GM20431 (cell line): ENCODE results near the gene SRRM3.
"Not testable (repeated sequence)": the region's sequence is repeated elsewhere in the genome, so short reads cannot be mapped to it uniquely, and the experiment has no call there.

ENCODE experiments used
- in situ Hi-C: fragments of 300-500 bp; cut with MseI, MboI; formaldehyde crosslinking; loops from one replicate; pipeline ENCODE4 v1.15.0; 2020; ENCODE audit warnings: low sequenced_read_pairs; ENCODE audit not compliant: unreplicated experiment

Gene SRRM3

DNA sequence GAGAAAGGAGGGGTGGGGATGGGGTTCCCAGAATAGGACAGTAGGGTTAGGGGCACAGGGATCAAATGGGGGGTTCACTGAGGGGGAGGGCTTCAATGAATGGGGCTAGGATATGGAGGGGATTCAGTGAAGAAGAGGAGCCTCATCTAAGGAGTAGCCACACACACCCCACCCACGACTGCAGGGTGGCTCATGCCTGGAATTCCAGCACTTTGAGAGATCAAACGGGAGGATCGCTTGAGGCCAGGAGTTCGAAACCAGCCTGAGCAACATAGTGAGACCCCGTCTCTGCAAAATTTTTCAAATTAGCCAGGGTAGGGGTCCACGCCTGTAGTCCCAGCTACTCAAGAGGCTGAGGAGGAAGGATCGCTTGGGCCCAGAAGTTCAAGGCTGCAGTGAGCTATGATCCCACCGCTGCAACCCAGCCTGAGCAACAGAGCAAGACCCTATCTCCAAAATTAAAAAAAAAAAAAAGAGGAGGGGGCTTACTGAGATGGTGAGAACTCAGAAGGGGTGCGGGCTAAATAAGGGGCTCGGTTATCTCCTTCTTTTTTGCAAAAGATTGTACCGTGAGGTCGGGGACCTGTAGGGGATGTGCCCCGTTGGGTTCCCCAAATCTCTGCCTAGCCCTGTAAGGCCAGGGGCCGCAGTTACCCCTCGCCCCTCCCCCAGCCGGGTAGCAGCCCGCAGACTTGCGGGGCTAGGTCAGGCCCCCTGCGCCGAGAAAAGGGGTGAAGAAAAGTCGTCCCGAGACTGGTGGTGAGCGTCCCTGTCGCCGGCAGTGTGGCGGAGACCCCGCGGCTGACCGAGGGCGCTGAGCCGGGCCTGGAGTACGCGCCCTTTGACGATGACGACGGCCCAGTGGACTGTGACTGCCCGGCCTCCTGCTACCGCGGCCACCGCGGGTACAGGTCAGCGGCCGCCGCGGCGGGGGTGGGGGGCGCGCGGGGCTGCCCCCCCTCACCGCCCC is 57.7 kb downstream of the SRRM3 start:
- in situ Hi-C loops = no loop called here

DNA sequence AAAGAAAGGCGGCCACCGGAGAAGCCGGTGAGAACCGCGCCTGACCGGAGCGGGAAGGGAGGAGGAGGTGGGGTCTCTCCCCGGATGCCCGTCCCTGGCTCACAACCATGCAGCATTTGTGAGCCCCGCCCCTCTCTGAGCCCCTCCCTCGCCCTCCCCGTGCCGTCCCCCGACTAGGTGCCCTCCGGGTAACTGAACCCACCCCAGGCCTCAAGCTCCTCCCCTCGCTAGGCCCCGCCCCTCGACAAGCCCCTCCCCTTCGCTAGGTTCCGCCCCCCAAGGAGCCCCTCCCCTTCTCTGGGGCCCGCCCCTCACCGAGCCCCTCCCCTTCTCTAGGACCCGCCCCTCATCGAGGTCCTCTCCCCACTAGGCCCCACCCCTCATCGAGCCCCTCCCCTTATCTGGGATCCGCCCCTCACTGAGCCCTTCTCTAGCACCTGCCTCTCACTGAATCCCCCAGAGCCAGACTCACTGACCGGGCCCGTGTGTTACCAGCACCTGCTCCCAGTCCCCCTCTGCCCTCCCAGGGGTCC is 58.5 kb downstream of the SRRM3 start:
- in situ Hi-C loops = no loop called here

GRCh38 chr7:76261329-76261728 is 59.6 kb downstream of the SRRM3 start:
- in situ Hi-C loops = no loop called here

DNA sequence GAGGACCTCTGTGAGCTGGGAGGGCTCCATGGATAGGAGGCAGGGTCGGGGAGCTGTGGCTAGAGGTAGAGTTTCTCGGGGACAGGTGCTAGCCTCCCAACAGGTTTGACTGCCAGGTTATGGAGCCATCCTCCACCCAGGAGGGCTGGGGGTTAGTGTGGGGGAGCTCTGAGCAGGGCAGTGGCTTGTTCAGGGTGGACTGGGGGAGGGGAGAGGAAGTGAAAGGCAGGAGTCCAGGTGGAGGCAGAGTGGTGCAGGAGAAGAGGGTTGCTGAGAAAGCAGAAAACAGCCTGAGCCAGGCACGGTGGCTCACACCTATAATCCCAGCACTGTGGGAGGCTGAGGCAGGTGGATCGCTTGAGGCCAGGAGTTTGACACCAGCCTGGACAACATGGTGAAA is 60.2 kb downstream of the SRRM3 start:
- in situ Hi-C loops = no loop called here

GRCh38 chr7:76262683-76263402 is 61.1 kb downstream of the SRRM3 start:
- in situ Hi-C loops = no loop called here

DNA sequence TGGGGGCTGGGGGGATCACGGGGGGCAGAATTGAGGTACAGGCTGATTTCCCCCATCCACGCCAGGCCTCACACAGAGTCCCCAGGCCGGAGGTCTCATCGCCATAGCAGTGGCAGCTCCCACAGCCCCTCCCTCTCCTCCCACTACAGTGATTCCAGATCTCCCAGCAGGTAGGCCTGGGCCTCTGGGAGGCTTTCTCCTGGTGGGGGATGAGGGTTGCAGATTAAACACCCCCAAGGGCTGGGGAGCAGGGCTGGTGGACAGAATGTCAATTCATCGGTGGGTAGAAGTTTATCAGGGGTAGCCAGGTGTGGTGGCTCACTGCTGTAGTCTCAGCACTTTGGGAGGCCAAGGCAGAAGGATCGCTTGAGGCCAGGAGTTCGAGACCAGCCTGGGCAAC is 63.6 kb downstream of the SRRM3 start:
- in situ Hi-C loops = no loop called here

- in situ Hi-C loops = no loop called here
These were observed 65.6 kb downstream of the SRRM3 start for GRCh38 chr7:76267107-76267893.

DNA sequence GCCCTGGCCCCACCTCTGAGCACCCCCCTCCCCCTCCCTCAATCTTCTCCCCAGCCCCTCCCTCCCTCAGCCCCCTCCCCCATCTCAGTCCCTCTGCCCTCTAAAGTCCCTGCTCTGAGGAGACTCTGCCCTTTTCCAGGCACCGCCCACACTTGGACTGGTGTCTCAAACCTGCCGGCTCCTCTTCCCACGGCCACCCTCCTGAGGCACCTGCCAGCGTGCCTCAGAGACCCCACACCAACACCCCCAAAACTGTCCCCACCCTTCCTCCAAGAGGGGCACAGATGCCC is 66.1 kb downstream of the SRRM3 start:
- in situ Hi-C loops = no loop called here

DNA sequence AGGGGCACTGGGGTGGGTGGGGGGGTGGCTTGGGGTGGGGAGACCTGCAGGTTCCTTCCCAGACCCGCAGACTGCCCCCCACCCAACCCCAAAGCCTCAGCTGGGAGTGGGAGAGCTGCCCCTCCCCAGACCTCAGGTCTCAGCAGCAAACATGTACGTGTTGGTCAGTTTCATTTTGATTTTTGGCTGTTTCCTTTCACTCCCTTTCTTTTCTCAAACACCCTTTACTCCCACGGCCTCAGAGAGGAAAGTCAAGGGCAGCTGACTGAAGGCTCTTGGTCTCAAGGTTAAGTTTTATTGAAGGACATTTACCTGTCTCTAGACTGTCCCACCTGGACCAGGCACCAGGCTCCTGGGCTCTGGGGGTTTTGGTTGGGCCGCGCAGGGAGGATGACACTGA is 66.7 kb downstream of the SRRM3 start:
- in situ Hi-C loops = no loop called here

- in situ Hi-C loops = no loop called here
These were observed 68.2 kb downstream of the SRRM3 start for GRCh38 chr7:76269895-76270294.

DNA sequence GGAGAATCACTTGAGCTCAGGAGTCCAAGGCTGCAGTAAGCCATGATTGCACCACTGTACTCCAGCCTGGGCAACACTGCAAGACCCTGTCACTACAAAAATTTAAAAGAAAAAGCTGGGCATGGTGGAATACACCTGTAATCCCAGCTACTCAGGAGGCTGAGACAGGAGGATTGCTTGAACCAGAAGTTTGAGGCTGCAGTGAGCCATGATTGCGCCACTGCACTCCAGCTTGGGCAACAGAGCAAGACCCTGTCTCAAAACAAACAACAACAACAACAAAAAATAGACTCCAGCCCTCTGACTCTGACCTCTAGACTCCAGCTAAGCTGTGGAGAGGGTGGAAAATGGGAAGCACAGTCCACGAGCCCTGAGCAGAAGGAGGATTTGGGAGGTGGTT is 69.7 kb downstream of the SRRM3 start:
- in situ Hi-C loops = not testable (repeated sequence)

GRCh38 chr7:76272142-76272541 is 70.4 kb downstream of the SRRM3 start:
- in situ Hi-C loops = no loop called here

GRCh38 chr7:76272851-76273497 is 71.3 kb downstream of the SRRM3 start:
- in situ Hi-C loops = no loop called here

- in situ Hi-C loops = no loop called here
These were observed 71.8 kb downstream of the SRRM3 start for GRCh38 chr7:76273503-76273902.

- in situ Hi-C loops = no loop called here
These were observed 76.8 kb downstream of the SRRM3 start for GRCh38 chr7:76278540-76278939.

- in situ Hi-C loops = no loop called here
These were observed 78.7 kb downstream of the SRRM3 start for GRCh38 chr7:76280408-76280807.

- in situ Hi-C loops = no loop called here
These were observed 79.5 kb downstream of the SRRM3 start for GRCh38 chr7:76281006-76281705.

GRCh38 chr7:76281706-76282343 is 80.1 kb downstream of the SRRM3 start:
- in situ Hi-C loops = no loop called here
